CD14-positive monocyte (primary cell): ENCODE results near the gene BTBD8. TPM values are rescaled to one million over a fixed set of nuclear protein-coding genes. Genes with fewer than 3 reads are reported as not detected.

ENCODE experiments used
- DNase-seq, 3 donors: peaks; one replicate each; pipeline ENCODE4 v3.0.0-alpha.2; 2011 to 2022
- H2AFZ ChIP-seq: 2 replicates; pipeline ENCODE4 v1.6.0; 2012; ENCODE audit warnings: mild to moderate bottlenecking, low read depth, low read length, inconsistent platforms; ENCODE audit not compliant: insufficient read depth, poor library complexity, severe bottlenecking
- H3K27ac ChIP-seq, 2 donors: 1 replicate in 1 of 2; 2 replicates in 1 of 2; pipeline ENCODE4 v1.5.1; 2012 to 2013; ENCODE audit warnings: low read length in 2 of 2, control low read depth in 1 of 2, inconsistent platforms in 1 of 2, low read depth in 1 of 2, mild to moderate bottlenecking in 1 of 2
- H3K27me3 ChIP-seq, 2 donors: one replicate each; pipeline versions ENCODE4 v1.6.0 to v1.6.1; 2011 to 2013; ENCODE audit warnings: low read length in 2 of 2; ENCODE audit not compliant: control insufficient read depth in 2 of 2, insufficient read depth in 2 of 2
- H3K36me3 ChIP-seq, 2 donors: replicated peaks in 1 of 2; 1 replicate in 1 of 2; 2 replicates in 1 of 2; pipeline versions ENCODE4 v1.5.1 to v1.6.1; 2012 to 2013; ENCODE audit warnings: low read length in 2 of 2, control low read depth in 1 of 2, inconsistent platforms in 1 of 2, mild to moderate bottlenecking in 1 of 2; ENCODE audit not compliant: insufficient read depth in 2 of 2, control insufficient read depth in 1 of 2
- H3K4me1 ChIP-seq, 2 donors: 1 replicate in 1 of 2; 2 replicates in 1 of 2; pipeline versions ENCODE4 v1.5.1 to v1.6.1; 2012 to 2013; ENCODE audit warnings: low read length in 2 of 2, control low read depth in 1 of 2, inconsistent platforms in 1 of 2, mild to moderate bottlenecking in 1 of 2, moderate library complexity in 1 of 2; ENCODE audit not compliant: insufficient read depth in 2 of 2, control insufficient read depth in 1 of 2
- H3K4me2 ChIP-seq: replicated peaks from 2 replicates; pipeline ENCODE3; 2012; ENCODE audit warnings: low read length, moderate library complexity, mild to moderate bottlenecking; ENCODE audit not compliant: poor library complexity, severe bottlenecking; ENCODE audit errors: extremely low read depth
- H3K4me3 ChIP-seq, 3 experiments: fragments of 200-600 bp in 1 of 3; sonication (generic) in 1 of 3; replicated peaks in 1 of 3; 1 replicate in 2 of 3; 2 replicates in 1 of 3; pipeline ENCODE4 v1.5.1; 2011 to 2013; ENCODE audit warnings: low read length in 3 of 3, mild to moderate bottlenecking in 3 of 3, control low read depth in 2 of 3, low read depth in 2 of 3, inconsistent platforms in 1 of 3, moderate library complexity in 1 of 3
- H3K79me2 ChIP-seq: 2 replicates; pipeline ENCODE4 v1.6.0; 2012; ENCODE audit warnings: mild to moderate bottlenecking, control low read depth, inconsistent platforms, low read length, moderate library complexity; ENCODE audit not compliant: insufficient read depth
- H3K9ac ChIP-seq: 2 replicates; pipeline ENCODE4 v1.6.0; 2017; ENCODE audit warnings: low read length, mild to moderate bottlenecking; ENCODE audit not compliant: insufficient read depth, poor library complexity, severe bottlenecking
- H3K9me3 ChIP-seq, 2 donors: replicated peaks in 1 of 2; 1 replicate in 1 of 2; 2 replicates in 1 of 2; pipeline versions ENCODE4 v1.5.1 to v1.6.1; 2012 to 2013; ENCODE audit warnings: low read length in 2 of 2, control low read depth in 1 of 2; ENCODE audit not compliant: control insufficient read depth in 1 of 2, insufficient read depth in 1 of 2
- H4K20me1 ChIP-seq: 2 replicates; pipeline ENCODE4 v1.6.0; 2012; ENCODE audit warnings: mild to moderate bottlenecking, low read length, control low read depth, moderate library complexity; ENCODE audit not compliant: insufficient read depth
- H3K27ac Mint-ChIP-seq, 7 donors: one replicate each; pipeline ENCODE4 v1.8.0; 2020; ENCODE audit warnings: mild to moderate bottlenecking in 7 of 7, mixed read lengths in 7 of 7, moderate library complexity in 6 of 7, inconsistent platforms in 2 of 7
- H3K27me3 Mint-ChIP-seq, 3 donors: one replicate each; pipeline ENCODE4 v1.8.0; 2021 to 2022; ENCODE audit warnings: low read depth in 3 of 3, mild to moderate bottlenecking in 3 of 3, mixed read lengths in 3 of 3, moderate library complexity in 3 of 3, inconsistent platforms in 1 of 3
- H3K36me3 Mint-ChIP-seq, 2 donors: one replicate each; pipeline ENCODE4 v1.8.0; 2020; ENCODE audit warnings: mixed read lengths in 2 of 2, inconsistent platforms in 1 of 2, mild to moderate bottlenecking in 1 of 2
- H3K4me1 Mint-ChIP-seq: one replicate; pipeline ENCODE4 v1.8.0; 2020; ENCODE audit warnings: mild to moderate bottlenecking, mixed read lengths
- H3K4me3 Mint-ChIP-seq, 2 donors: one replicate each; pipeline ENCODE4 v1.8.0; 2020; ENCODE audit warnings: mild to moderate bottlenecking in 2 of 2, mixed read lengths in 2 of 2, moderate library complexity in 1 of 2
- H3K9me3 Mint-ChIP-seq, 7 donors: one replicate each; pipeline ENCODE4 v1.8.0; 2020 to 2022; ENCODE audit warnings: mixed read lengths in 7 of 7, mild to moderate bottlenecking in 6 of 7, moderate library complexity in 6 of 7, inconsistent platforms in 2 of 7
- CTCF ChIP-seq: fragments of 200-600 bp; IDR thresholded peaks from one replicate; pipeline ENCODE4 v1.8.0; 2022; ENCODE audit warnings: antibody characterized with exemption, mild to moderate bottlenecking
- WGBS: methylation state at CpG from one replicate; pipeline ENCODE4 v1.1.5; 2013; ENCODE audit warnings: missing lambda C conversion rate; ENCODE audit not compliant: insufficient coverage; 5-methylcytosine and 5-hydroxymethylcytosine counted together
- intact Hi-C, 2 donors: fragments of 100-400 bp; cut with micrococcal nuclease; formaldehyde crosslinking; loops; one replicate each; pipeline versions ENCODE4 v1.15.0 to v1.15.1; 2023
- polyA plus RNA-seq, 3 donors: library from polyadenylated mRNA; depleted of rRNA in 1 of 3; unstranded in 2 of 3; stranded (reverse) in 1 of 3; fragments of 300-500 nt in 2 of 3; fragments of >200 nt in 1 of 3; fragmentation: Illumina TruSeq in 2 of 3; gene quantifications; 1 replicate in 2 of 3; 2 replicates in 1 of 3; pipeline ENCODE4 v1.2.3, GENCODE V29; 2012 to 2021

Gene BTBD8
- polyA plus RNA-seq, 3 donors = 0.44 to 1.1 (median 0.88) TPM

GRCh38 chr1:92186081-92186480 lies 105.9 kb downstream of the BTBD8 start:
- Histone ChIP-seq H3K36me3 (no peaks in the 10 kb centered on the region), H3K4me3 (no peak overlapping the region), H3K4me2 (no peak overlapping the region), H3K4me1 (no peaks in the 10 kb centered on the region), H3K79me2 (no peaks in the 10 kb centered on the region), H2AFZ (no peak overlapping the region), H3K27ac (no peak overlapping the region), H3K27me3 (no peaks in the 10 kb centered on the region), H4K20me1 (no peaks in the 10 kb centered on the region), H3K9ac (no peak overlapping the region), H3K9me3 (no peaks in the 10 kb centered on the region)
- Mint-ChIP-seq H3K9me3 (peaks cover 0 to 2% (median 0%) of the 10 kb centered on the region in 7 donors), H3K36me3 (peaks cover 2 to 9% of the 10 kb centered on the region in 2 donors), H3K27me3 (peaks cover 0 to 6% (median 1%) of the 10 kb centered on the region in 3 donors), H3K4me3 (no peak overlapping the region), H3K4me1 (no peaks in the 10 kb centered on the region), H3K27ac (no peak overlapping the region)
- intact Hi-C loops = no loop called here
- no CpG with 5 or more reads among the region's 1 CpG for WGBS
- DNase-seq = no peak
- TF ChIP-seq CTCF = no peak

- Histone ChIP-seq H3K4me1 (no peaks in the 10 kb centered on the region), H3K79me2 (no peaks in the 10 kb centered on the region), H3K9ac (no peak overlapping the region), H3K36me3 (no peaks in the 10 kb centered on the region), H3K27ac (no peak overlapping the region), H3K9me3 (no peaks in the 10 kb centered on the region), H2AFZ (no peak overlapping the region), H3K4me2 (no peak overlapping the region), H4K20me1 (no peaks in the 10 kb centered on the region), H3K4me3 (no peak overlapping the region), H3K27me3 (no peaks in the 10 kb centered on the region)
- Mint-ChIP-seq H3K27ac (no peak overlapping the region), H3K4me1 (no peaks in the 10 kb centered on the region), H3K27me3 (peaks cover 0 to 7% (median 1%) of the 10 kb centered on the region in 3 donors), H3K9me3 (peaks cover 0 to 5% (median 0%) of the 10 kb centered on the region in 7 donors), H3K4me3 (no peak overlapping the region), H3K36me3 (peaks cover 0 to 5% of the 10 kb centered on the region in 2 donors)
- DNase-seq = no peak
- WGBS = 94% methylated on average over 3 of the region's 7 CpGs
- no peak for TF ChIP-seq CTCF
- intact Hi-C loops = no loop called here
Observed at GRCh38 chr1:92188436-92189255, 108.5 kb downstream of the BTBD8 start.
